ENCODE results near the gene GNPTAB. TPM values are rescaled to one million over a fixed set of nuclear protein-coding genes. Genes with fewer than 3 reads are reported as not detected.

GNPTAB gene
- total RNA-seq, 1 experiment from 2014 or later = 26.5 TPM

GRCh38 chr12:101768781-101769180 is 62.0 kb downstream of the GNPTAB start:
- POLR2A ChIA-PET (ENCODE audit: unreplicated experiment) = no interaction called here

GRCh38 chr12:101767537-101767936 is 63.2 kb downstream of the GNPTAB start:
- Histone ChIP-seq H4K20me1 (ENCODE audit: insufficient read depth) (no peaks in the 10 kb centered on the region), H3K27ac (no peak overlapping the region), H3K9me2 (ENCODE audit: insufficient read depth) (no peaks in the 10 kb centered on the region), H3K79me2 (ENCODE audit: low read depth) (no peaks in the 10 kb centered on the region), H3K9me3 (ENCODE audit: insufficient read depth, low read depth) (no peaks in the 10 kb centered on the region), H3K4me1 (replicated peaks; ENCODE audit: insufficient read depth) (peaks cover 15% of the 10 kb centered on the region), H3F3A (ENCODE audit: insufficient read depth, low read depth) (peaks cover 6% of the 10 kb centered on the region; the same call in 1 of the 2 replicates), H3K36me3 (ENCODE audit: low read depth) (0 out of 2 replicates have a peak, but pooled peaks cover 4% of the 10 kb centered on the region), H3K27me3 (ENCODE audit: insufficient read depth, low read depth) (no peaks in the 10 kb centered on the region), H3K4me2 (no peak overlapping the region), H3K4me3 (no peak overlapping the region), H2AFZ (no peak overlapping the region)
- TF ChIP-seq CTCF (conservative IDR thresholded peaks at IDR 0.05) = no peak; the same call in 1 of the 2 replicates
- no peak for TF ChIP-seq EZH2 (IDR thresholded peaks at IDR 0.05; ENCODE audit: low read depth)
- POLR2A ChIA-PET (ENCODE audit: unreplicated experiment) = no interaction called here
- intact Hi-C loops (cut with micrococcal nuclease; ENCODE audit: unreplicated experiment) = no loop called here
- no TSS peak for BruUV-seq (replicated peaks)
- DNase-seq = no peak
- CTCF ChIA-PET = interaction anchor here (0.6 kb wide), 1 partner anchor 100 kb away, joined by 3 read pairs; no protein-coding TSS in a partner anchor

More at GRCh38 chr12:101768781-101769180, 62.0 kb downstream of the GNPTAB start:
- H3K4me3 ChIP-seq = no peak overlapping the region
- no peaks in the 10 kb centered on the region for H3K79me2 ChIP-seq (ENCODE audit: low read depth)
- no peak overlapping the region for H3K27ac ChIP-seq
- 0 out of 2 replicates have a peak, but pooled peaks cover 4% of the 10 kb centered on the region for H3K36me3 ChIP-seq (ENCODE audit: low read depth)
- H3K4me1 ChIP-seq (replicated peaks; ENCODE audit: insufficient read depth) = peaks cover 13% of the 10 kb centered on the region
- H3K4me2 ChIP-seq = no peak overlapping the region
- intact Hi-C loops (cut with micrococcal nuclease; ENCODE audit: unreplicated experiment) = no loop called here
- no TSS peak for BruUV-seq (replicated peaks)
- CTCF ChIA-PET = no interaction called here
- no peaks in the 10 kb centered on the region for H3K9me2 ChIP-seq (ENCODE audit: insufficient read depth)
- no peaks in the 10 kb centered on the region for H3K27me3 ChIP-seq (ENCODE audit: insufficient read depth, low read depth)
- DNase-seq = no peak
- H3F3A ChIP-seq (ENCODE audit: insufficient read depth, low read depth) = peaks cover 6% of the 10 kb centered on the region; the same call in 1 of the 2 replicates
- no peaks in the 10 kb centered on the region for H3K9me3 ChIP-seq (ENCODE audit: insufficient read depth, low read depth)
- no peaks in the 10 kb centered on the region for H4K20me1 ChIP-seq (ENCODE audit: insufficient read depth)
- TF ChIP-seq EZH2 (IDR thresholded peaks at IDR 0.05; ENCODE audit: low read depth) (no peak), CTCF (conservative IDR thresholded peaks at IDR 0.05) (no peak)
- H2AFZ ChIP-seq = no peak overlapping the region

GRCh38 chr12:101764051-101764792 is 66.5 kb downstream of the GNPTAB start:
- DNase-seq = peak in 1 of 2 experiments; percentile 72
- Histone ChIP-seq H3F3A (ENCODE audit: insufficient read depth, low read depth) (peaks cover 6% of the 10 kb centered on the region; the same call in 1 of the 2 replicates), H3K36me3 (ENCODE audit: low read depth) (0 out of 2 replicates have a peak, but pooled peaks cover 4% of the 10 kb centered on the region), H3K4me2 (peak overlapping the region; percentile 35; the same call in 1 of the 2 replicates), H3K9me2 (ENCODE audit: insufficient read depth) (no peaks in the 10 kb centered on the region), H3K27me3 (ENCODE audit: insufficient read depth, low read depth) (no peaks in the 10 kb centered on the region), H2AFZ (no peak overlapping the region), H3K27ac (no peak overlapping the region), H3K4me1 (replicated peaks; ENCODE audit: insufficient read depth) (peaks cover 15% of the 10 kb centered on the region), H3K79me2 (ENCODE audit: low read depth) (no peaks in the 10 kb centered on the region), H3K9me3 (ENCODE audit: insufficient read depth, low read depth) (no peaks in the 10 kb centered on the region), H3K4me3 (no peak overlapping the region), H4K20me1 (ENCODE audit: insufficient read depth) (no peaks in the 10 kb centered on the region)
- CTCF ChIA-PET = no interaction called here
- POLR2A ChIA-PET (ENCODE audit: unreplicated experiment) = no interaction called here
- no peak for TF ChIP-seq CTCF (conservative IDR thresholded peaks at IDR 0.05)
- no peak for TF ChIP-seq EZH2 (IDR thresholded peaks at IDR 0.05; ENCODE audit: low read depth)
- intact Hi-C loops (cut with micrococcal nuclease; ENCODE audit: unreplicated experiment) = loop anchor here (5.0 kb wide), 2 partner anchors 192 to 272 kb away; no protein-coding TSS in a partner anchor
- BruUV-seq (replicated peaks) = no TSS peak

Measured in PC-9 (cell line).